ENCODE measurements around the gene PLPP4. TPM values are rescaled to one million over a fixed set of nuclear protein-coding genes. Genes with fewer than 3 reads are reported as not detected.

The PLPP4 gene
- total RNA-seq, 4 donors from 2014 or later, result 0.54 to 2.7 TPM; not detected in 2

DNA sequence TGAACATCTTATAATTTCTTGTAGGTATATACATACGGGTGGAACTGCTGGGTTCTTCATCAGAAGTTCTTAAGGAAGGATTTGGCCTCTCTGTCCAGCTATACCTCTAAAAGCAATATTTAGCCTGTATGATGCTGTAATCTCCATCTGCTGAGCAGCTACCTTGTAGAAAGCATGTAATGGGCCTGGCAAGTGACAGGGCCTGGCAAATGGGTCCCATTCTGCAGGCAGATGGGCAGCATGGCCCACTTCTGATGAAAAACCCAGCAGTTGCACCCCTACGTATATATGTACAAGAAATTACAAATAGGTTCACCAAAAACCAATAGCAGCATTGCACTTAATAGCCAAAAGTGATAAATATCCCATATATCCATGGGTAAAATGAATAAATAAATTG is 9.0 kb downstream of the PLPP4 start:
- intact Hi-C loops (cut with DNase I), result no loop called here
- TF ChIP-seq POLR2A (IDR thresholded peaks at IDR 0.05), result no peak
- H3K4me1 ChIP-seq, result no peaks in the 10 kb centered on the region
- no peaks in the 10 kb centered on the region for H3K27me3 ChIP-seq
- WGBS, 2 donors, result 89 to 90% methylated on average over 2 of the region's 2 CpGs
- no peak overlapping the region for H3K4me3 ChIP-seq (replicated peaks in 1 of 3)
- H3K36me3 ChIP-seq, result no peaks in the 10 kb centered on the region
- H3K27ac ChIP-seq, result no peak overlapping the region
- no peaks in the 10 kb centered on the region for H3K9me3 ChIP-seq
- DNase-seq, result no peak

DNA sequence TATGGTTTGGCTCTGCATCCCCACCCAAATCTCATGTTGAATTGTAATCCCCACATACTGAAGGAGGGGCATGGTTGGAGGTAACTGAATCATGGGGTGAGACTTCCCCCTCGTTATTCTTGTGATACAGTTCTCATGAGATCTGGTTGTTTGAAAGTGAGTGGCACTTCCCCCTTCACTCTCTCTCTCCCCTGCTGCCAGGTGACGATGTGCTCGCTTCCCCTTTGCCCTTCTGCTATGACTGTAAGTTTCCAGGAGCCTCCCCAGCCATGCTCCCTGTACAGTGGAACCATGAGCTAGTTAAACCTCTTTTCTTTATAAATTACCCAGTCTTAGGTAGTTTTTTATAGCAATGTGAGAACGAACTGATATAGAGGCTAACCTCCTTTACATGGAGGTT is 16.6 kb downstream of the PLPP4 start:
- H3K36me3 ChIP-seq, result no peaks in the 10 kb centered on the region
- H3K27me3 ChIP-seq, result no peaks in the 10 kb centered on the region
- intact Hi-C loops (cut with DNase I), result no loop called here
- TF ChIP-seq CTCF (IDR thresholded peaks at IDR 0.05), result no peak
- TF ChIP-seq POLR2A (IDR thresholded peaks at IDR 0.05), result no peak
- H3K27ac ChIP-seq, result no peak overlapping the region
- 56% methylated on average over 4 of the region's 4 CpGs for WGBS, 2 donors
- H3K4me1 ChIP-seq, result no peaks in the 10 kb centered on the region
- DNase-seq, result no peak
- no peak overlapping the region for H3K4me3 ChIP-seq (replicated peaks in 1 of 3)
- H3K9me3 ChIP-seq, result no peaks in the 10 kb centered on the region

DNA sequence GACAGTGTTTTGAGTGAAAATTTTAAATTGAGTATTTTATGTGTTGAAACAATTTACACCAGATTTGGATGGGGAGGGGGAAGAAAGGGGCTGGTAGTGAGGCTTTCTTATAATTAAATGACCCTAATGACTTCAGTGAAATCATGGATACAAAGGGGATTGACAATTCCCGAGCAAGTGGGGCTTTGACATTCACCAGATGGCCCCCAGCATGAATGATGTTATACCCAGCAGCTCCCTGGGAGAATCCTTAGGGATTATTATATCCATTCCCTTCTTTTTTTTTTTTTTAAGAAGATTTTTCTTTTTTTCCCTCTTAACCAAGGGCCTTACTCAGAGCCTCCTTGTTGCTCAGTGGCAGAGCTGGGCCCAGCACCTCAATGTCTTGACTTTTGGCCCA is 17.9 kb downstream of the PLPP4 start:
- H3K27me3 ChIP-seq, result no peaks in the 10 kb centered on the region
- H3K4me1 ChIP-seq, result no peaks in the 10 kb centered on the region
- no peak overlapping the region for H3K4me3 ChIP-seq (replicated peaks in 1 of 3)
- TF ChIP-seq POLR2A (IDR thresholded peaks at IDR 0.05), result no peak
- no peak for TF ChIP-seq CTCF (IDR thresholded peaks at IDR 0.05)
- intact Hi-C loops (cut with DNase I), result no loop called here
- 64 to 67% methylated on average over 1 of the region's 1 CpG for WGBS, 2 donors
- H3K27ac ChIP-seq, result no peak overlapping the region
- no peaks in the 10 kb centered on the region for H3K9me3 ChIP-seq
- no peak for DNase-seq
- H3K36me3 ChIP-seq, result no peaks in the 10 kb centered on the region

- DNase-seq, result no peak
- Histone ChIP-seq H3K27ac (no peak overlapping the region), H3K9me3 (no peaks in the 10 kb centered on the region), H3K27me3 (no peaks in the 10 kb centered on the region), H3K4me3 (replicated peaks in 1 of 3) (no peak overlapping the region), H3K36me3 (no peaks in the 10 kb centered on the region), H3K4me1 (no peaks in the 10 kb centered on the region)
- 87% methylated on average over 10 of the region's 10 CpGs for WGBS, 2 donors
- intact Hi-C loops (cut with DNase I), result no loop called here
- TF ChIP-seq CTCF (IDR thresholded peaks at IDR 0.05) (no peak), POLR2A (IDR thresholded peaks at IDR 0.05) (no peak)
Measured at GRCh38 chr10:120475844-120476791, 19.1 kb downstream of the PLPP4 start.

DNA sequence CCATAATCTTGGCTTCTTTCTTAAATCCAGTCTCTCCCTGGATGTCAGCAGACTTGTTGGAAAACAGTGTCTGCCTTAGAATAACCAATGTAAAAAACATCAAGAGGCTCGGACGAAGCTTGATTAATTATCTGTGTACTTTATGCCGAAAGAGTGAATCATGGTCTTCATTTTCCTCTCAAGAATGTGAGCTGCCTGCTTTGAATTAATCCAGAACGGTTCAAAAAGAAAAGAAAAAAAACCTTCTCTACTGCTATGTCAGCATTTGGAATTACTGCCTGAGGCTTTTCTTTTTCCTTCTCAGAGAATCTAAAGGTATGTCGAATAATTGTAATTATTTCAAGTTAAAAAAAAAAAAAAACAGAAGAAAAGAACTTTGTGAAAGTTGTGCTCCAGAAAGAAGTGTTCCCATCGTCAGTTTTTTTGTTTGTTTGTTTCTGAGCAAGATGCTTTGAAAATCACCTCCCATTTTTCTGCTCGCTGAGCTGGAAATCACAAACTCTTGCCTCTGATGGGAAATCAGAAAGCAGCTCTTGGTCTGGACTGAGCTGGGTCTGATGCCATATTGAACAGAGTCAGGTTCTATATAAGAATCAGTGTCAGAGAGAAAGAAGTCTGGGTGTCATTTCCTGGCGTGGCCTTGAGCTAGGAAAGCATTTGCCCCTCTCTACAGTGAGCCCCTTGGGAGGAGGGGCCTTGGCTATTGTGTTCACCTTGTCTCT is 20.2 kb downstream of the PLPP4 start:
- TF ChIP-seq CTCF (IDR thresholded peaks at IDR 0.05) (no peak), POLR2A (IDR thresholded peaks at IDR 0.05) (no peak)
- intact Hi-C loops (cut with DNase I), result no loop called here
- Histone ChIP-seq H3K27ac (no peak overlapping the region), H3K36me3 (no peaks in the 10 kb centered on the region), H3K9me3 (no peaks in the 10 kb centered on the region), H3K27me3 (no peaks in the 10 kb centered on the region), H3K4me1 (no peaks in the 10 kb centered on the region), H3K4me3 (replicated peaks in 1 of 3) (no peak overlapping the region)
- 46 to 68% methylated on average over 8 of the region's 8 CpGs for WGBS, 2 donors
- DNase-seq, result no peak
